ENCODE measurements around the gene ODC1. TPM values are rescaled to one million over a fixed set of nuclear protein-coding genes. Genes with fewer than 3 reads are reported as not detected.

The ODC1 gene
- total RNA-seq, 4 donors from 2014 or later = 36.2 to 75.2 (median 43.2) TPM

DNA sequence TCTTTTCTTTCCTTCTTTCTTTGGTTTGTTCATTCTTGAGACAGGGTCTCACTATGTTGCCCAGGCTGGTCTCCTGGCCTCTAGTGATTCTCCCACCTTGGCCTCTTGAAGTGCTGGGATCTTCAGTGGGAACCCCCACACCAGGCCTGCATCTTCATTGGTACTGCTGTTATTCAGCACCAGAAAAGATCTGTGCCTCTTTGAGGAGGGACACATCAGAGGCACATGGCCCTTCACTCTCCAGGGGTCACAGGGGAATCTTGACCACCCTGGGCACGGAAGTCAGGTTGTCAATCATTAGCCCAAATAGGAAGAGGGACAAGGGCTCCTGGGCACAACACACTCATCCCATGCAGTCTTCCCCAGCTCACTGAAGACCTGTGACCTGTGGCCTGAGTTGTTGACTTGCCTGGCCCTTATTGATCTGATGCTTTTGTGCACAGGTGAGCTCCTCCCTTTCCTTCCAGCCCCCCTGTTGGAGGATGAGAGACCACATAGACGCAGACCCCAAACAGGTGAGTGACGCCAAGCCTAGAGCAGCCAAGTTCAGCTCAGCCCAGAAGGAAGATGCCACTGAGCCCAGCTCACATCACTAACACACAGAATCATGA, 33.0 kb upstream of the ODC1 start:
- no peaks in the 10 kb centered on the region for H3K9me3 ChIP-seq
- H3K27me3 ChIP-seq = peaks cover 8% of the 10 kb centered on the region
- no peak for DNase-seq
- in situ Hi-C loops (cut with MboI; ENCODE audit: low pct_ligation_motif_present in 1 of 4, low pct_unique_long_range_greater_than_20kb in 1 of 4, low sequenced_read_pairs in 3 of 4) (no loop called here), intact Hi-C loops (cut with DNase I; ENCODE audit: low total_unique reads) (no loop called here)
- H3K36me3 ChIP-seq = no peaks in the 10 kb centered on the region
- no peak overlapping the region for H3K27ac ChIP-seq
- H3K4me3 ChIP-seq = no peak overlapping the region
- peaks cover 0 to 1% (median under 1%) of the 10 kb centered on the region in 4 donors for H3K4me1 ChIP-seq
- TF ChIP-seq POLR2A (IDR thresholded peaks at IDR 0.05) (no peak), POLR2AphosphoS5 (IDR thresholded peaks at IDR 0.05) (no peak), EP300 (IDR thresholded peaks at IDR 0.05; ENCODE audit: low read depth) (no peak)
- TF ChIP-seq, protein P1, sequence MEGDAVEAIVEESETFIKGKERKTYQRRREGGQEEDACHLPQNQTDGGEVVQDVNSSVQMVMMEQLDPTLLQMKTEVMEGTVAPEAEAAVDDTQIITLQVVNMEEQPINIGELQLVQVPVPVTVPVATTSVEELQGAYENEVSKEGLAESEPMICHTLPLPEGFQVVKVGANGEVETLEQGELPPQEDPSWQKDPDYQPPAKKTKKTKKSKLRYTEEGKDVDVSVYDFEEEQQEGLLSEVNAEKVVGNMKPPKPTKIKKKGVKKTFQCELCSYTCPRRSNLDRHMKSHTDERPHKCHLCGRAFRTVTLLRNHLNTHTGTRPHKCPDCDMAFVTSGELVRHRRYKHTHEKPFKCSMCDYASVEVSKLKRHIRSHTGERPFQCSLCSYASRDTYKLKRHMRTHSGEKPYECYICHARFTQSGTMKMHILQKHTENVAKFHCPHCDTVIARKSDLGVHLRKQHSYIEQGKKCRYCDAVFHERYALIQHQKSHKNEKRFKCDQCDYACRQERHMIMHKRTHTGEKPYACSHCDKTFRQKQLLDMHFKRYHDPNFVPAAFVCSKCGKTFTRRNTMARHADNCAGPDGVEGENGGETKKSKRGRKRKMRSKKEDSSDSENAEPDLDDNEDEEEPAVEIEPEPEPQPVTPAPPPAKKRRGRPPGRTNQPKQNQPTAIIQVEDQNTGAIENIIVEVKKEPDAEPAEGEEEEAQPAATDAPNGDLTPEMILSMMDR (IDR thresholded peaks at IDR 0.05) = no peak
- WGBS, 2 donors (ENCODE audit: low coverage in 1 of 2) = 76% methylated on average over 3 of the region's 3 CpGs; no CpG with 5 or more reads in 1 of the 2 donors

DNA sequence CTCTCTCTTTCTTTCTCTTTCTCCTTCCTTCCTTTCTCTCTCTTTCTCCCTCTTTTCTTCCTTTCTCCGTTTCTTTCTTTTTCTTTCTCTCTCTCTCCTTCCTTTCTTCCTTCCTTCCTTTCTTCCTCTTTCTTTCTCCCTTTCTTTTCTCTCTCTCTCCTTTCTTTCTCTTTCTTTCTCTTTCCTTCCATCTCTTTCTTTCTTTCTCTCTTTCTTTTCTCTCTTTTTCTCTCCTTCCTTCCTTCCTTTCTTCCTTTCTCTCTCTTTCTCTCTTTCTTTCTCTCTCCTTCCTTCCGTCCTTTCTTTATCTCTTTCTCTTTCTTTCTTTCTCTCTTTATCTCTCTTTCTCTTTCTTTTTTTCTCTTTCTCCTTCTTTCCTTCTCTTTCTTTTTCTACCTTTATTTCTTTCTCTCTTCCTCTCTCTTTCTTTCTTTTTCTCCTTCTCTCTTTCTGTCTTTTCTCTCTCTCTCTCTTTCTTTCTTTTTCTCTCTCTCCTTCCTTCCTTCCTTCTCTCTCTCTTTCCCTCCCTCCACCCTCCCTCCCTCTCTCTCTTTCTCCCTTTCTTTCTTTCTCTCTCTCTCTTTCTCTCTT, 32.3 kb upstream of the ODC1 start:
- no peak for DNase-seq
- TF ChIP-seq POLR2A (IDR thresholded peaks at IDR 0.05) (no peak), POLR2AphosphoS5 (IDR thresholded peaks at IDR 0.05) (no peak), EP300 (IDR thresholded peaks at IDR 0.05; ENCODE audit: low read depth) (no peak)
- TF ChIP-seq, protein P1 (IDR thresholded peaks at IDR 0.05) = no peak
- in situ Hi-C loops (cut with MboI; ENCODE audit: low pct_ligation_motif_present in 1 of 4, low pct_unique_long_range_greater_than_20kb in 1 of 4, low sequenced_read_pairs in 3 of 4) (no loop called here), intact Hi-C loops (cut with DNase I; ENCODE audit: low total_unique reads) (no loop called here)
- 91 to 92% methylated on average over 2 of the region's 2 CpGs for WGBS, 2 donors (ENCODE audit: low coverage in 1 of 2)
- Histone ChIP-seq H3K4me1 (no peaks in the 10 kb centered on the region), H3K27me3 (peaks cover 8% of the 10 kb centered on the region), H3K4me3 (no peak overlapping the region), H3K9me3 (no peaks in the 10 kb centered on the region), H3K27ac (no peak overlapping the region), H3K36me3 (no peaks in the 10 kb centered on the region)

DNA sequence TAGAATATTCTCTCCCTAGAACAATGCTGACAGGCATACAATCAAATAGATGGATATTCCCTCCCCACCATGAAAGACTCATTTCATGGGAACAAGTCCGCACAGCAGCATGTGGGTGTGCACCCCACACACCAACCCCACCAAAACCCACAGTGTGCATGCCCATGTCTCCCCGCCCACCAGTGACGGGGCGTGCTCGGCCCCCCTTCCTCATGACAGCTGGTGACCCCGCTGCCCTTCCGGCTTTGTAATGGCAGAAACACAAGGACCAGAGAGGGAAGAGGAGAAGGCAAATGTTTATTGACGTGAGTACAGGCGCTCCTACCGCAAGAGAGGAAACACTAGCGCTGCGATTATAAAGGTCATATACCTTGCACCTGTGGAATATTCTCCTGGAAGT, 30.8 kb upstream of the ODC1 start:
- no peak overlapping the region for H3K4me3 ChIP-seq
- TF ChIP-seq, protein P1 (IDR thresholded peaks at IDR 0.05) = no peak
- no peak for TF ChIP-seq EP300 (IDR thresholded peaks at IDR 0.05; ENCODE audit: low read depth)
- no peak for TF ChIP-seq POLR2A (IDR thresholded peaks at IDR 0.05)
- no peak for TF ChIP-seq POLR2AphosphoS5 (IDR thresholded peaks at IDR 0.05)
- H3K9me3 ChIP-seq = no peaks in the 10 kb centered on the region
- in situ Hi-C loops (cut with MboI; ENCODE audit: low pct_ligation_motif_present in 1 of 4, low pct_unique_long_range_greater_than_20kb in 1 of 4, low sequenced_read_pairs in 3 of 4) (no loop called here), intact Hi-C loops (cut with DNase I; ENCODE audit: low total_unique reads) (no loop called here)
- WGBS, 2 donors (ENCODE audit: low coverage in 1 of 2) = 52% methylated on average over 7 to 12 of the region's 12 CpGs
- no peak for DNase-seq
- H3K4me1 ChIP-seq = no peaks in the 10 kb centered on the region
- peaks cover 8% of the 10 kb centered on the region for H3K27me3 ChIP-seq
- H3K36me3 ChIP-seq = no peaks in the 10 kb centered on the region
- no peak overlapping the region for H3K27ac ChIP-seq

DNA sequence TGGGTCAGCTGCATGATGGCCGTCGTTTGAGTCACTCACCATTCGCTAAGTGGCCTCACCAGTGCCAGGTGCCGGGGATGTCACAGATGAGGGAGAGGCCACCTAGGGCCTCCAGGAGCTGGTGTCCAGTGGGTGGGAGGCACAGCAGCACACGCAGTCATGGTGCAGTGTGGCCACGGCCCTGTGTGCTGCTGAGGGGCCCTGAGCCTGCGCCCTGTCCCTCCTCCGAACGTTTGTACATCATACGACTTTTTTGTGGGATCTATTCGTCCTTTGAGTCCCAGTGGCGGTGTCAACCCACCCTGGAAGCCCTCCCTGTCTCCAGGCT, 30.1 kb upstream of the ODC1 start:
- Histone ChIP-seq H3K4me1 (no peaks in the 10 kb centered on the region), H3K4me3 (no peak overlapping the region), H3K36me3 (no peaks in the 10 kb centered on the region), H3K27ac (no peak overlapping the region), H3K9me3 (no peaks in the 10 kb centered on the region), H3K27me3 (peaks cover 8% of the 10 kb centered on the region)
- TF ChIP-seq EP300 (IDR thresholded peaks at IDR 0.05; ENCODE audit: low read depth) = no peak
- TF ChIP-seq POLR2A (IDR thresholded peaks at IDR 0.05) = no peak
- TF ChIP-seq, protein P1 (IDR thresholded peaks at IDR 0.05) = no peak
- TF ChIP-seq POLR2AphosphoS5 (IDR thresholded peaks at IDR 0.05) = no peak
- intact Hi-C loops (cut with DNase I; ENCODE audit: low total_unique reads) = no loop called here
- in situ Hi-C loops (cut with MboI; ENCODE audit: low pct_ligation_motif_present in 1 of 4, low pct_unique_long_range_greater_than_20kb in 1 of 4, low sequenced_read_pairs in 3 of 4) = no loop called here
- 91% methylated on average over 6 to 12 of the region's 12 CpGs for WGBS, 2 donors (ENCODE audit: low coverage in 1 of 2)
- no peak for DNase-seq
